ENCODE data around the gene QRICH2. TPM values are rescaled to one million over a fixed set of nuclear protein-coding genes. Genes with fewer than 3 reads are reported as not detected.

Gene QRICH2, protein sequence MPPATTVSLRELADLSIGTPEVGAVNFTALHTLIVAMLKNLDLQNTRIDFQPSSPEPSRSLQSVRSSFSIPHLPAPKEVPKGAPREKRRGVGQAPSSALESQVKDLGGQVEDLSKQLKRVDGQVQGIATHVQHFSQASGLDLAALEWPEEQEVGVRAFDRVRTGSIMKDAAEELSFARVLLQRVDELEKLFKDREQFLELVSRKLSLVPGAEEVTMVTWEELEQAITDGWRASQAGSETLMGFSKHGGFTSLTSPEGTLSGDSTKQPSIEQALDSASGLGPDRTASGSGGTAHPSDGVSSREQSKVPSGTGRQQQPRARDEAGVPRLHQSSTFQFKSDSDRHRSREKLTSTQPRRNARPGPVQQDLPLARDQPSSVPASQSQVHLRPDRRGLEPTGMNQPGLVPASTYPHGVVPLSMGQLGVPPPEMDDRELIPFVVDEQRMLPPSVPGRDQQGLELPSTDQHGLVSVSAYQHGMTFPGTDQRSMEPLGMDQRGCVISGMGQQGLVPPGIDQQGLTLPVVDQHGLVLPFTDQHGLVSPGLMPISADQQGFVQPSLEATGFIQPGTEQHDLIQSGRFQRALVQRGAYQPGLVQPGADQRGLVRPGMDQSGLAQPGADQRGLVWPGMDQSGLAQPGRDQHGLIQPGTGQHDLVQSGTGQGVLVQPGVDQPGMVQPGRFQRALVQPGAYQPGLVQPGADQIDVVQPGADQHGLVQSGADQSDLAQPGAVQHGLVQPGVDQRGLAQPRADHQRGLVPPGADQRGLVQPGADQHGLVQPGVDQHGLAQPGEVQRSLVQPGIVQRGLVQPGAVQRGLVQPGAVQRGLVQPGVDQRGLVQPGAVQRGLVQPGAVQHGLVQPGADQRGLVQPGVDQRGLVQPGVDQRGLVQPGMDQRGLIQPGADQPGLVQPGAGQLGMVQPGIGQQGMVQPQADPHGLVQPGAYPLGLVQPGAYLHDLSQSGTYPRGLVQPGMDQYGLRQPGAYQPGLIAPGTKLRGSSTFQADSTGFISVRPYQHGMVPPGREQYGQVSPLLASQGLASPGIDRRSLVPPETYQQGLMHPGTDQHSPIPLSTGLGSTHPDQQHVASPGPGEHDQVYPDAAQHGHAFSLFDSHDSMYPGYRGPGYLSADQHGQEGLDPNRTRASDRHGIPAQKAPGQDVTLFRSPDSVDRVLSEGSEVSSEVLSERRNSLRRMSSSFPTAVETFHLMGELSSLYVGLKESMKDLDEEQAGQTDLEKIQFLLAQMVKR (N-terminal part only)
- total RNA-seq (ENCODE audit: low replicate concordance), result 3.9 and 11.7 TPM in 2 replicates
- long read RNA-seq, partial matches to known transcripts, result 0 of 1 reads
- long read RNA-seq, other reads (novel, unspliced or antisense), result 1 of 1 reads

DNA sequence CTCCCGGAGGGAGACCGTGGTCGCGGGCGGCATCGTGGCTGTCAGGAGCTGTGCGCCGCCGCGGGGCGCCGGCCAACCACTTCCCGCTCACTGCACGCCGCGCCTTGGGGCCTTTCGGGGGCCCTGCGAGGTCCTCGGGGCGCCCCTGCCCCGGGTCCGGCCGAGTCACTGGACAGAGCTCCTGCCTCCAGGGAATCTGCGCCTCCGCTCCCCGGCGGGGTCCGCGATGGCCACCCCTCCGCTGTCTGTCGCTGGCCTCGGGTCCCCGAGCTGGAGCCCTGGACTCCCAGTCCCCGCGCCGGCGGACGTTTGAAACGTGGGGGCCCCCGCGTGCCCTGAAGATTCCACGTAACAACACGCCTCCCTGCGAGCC, at the start of gene QRICH2:
TSS of gene QRICH2 (minus strand) at position 311 of the 373 bp plus-strand sequence. CDS start at position 33, 278 bp downstream.
- Mint-ChIP-seq H3K27me3 (no peaks in the 10 kb centered on the region), H3K27ac (no peak within 1 kb of the TSS), H3K36me3 (peaks cover 14% of the 10 kb centered on the region), H3K9me3 (no peaks in the 10 kb centered on the region), H3K4me1 (ENCODE audit: unreplicated experiment) (peaks cover 4% of the 10 kb centered on the region), H3K4me3 (no peak within 1 kb of the TSS)
- no peak for DNase-seq (ENCODE audit: extremely low spot score, unreplicated experiment)
- TF ChIP-seq, protein P1, sequence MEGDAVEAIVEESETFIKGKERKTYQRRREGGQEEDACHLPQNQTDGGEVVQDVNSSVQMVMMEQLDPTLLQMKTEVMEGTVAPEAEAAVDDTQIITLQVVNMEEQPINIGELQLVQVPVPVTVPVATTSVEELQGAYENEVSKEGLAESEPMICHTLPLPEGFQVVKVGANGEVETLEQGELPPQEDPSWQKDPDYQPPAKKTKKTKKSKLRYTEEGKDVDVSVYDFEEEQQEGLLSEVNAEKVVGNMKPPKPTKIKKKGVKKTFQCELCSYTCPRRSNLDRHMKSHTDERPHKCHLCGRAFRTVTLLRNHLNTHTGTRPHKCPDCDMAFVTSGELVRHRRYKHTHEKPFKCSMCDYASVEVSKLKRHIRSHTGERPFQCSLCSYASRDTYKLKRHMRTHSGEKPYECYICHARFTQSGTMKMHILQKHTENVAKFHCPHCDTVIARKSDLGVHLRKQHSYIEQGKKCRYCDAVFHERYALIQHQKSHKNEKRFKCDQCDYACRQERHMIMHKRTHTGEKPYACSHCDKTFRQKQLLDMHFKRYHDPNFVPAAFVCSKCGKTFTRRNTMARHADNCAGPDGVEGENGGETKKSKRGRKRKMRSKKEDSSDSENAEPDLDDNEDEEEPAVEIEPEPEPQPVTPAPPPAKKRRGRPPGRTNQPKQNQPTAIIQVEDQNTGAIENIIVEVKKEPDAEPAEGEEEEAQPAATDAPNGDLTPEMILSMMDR (conservative IDR thresholded peaks at IDR 0.05), result no peak

DNA sequence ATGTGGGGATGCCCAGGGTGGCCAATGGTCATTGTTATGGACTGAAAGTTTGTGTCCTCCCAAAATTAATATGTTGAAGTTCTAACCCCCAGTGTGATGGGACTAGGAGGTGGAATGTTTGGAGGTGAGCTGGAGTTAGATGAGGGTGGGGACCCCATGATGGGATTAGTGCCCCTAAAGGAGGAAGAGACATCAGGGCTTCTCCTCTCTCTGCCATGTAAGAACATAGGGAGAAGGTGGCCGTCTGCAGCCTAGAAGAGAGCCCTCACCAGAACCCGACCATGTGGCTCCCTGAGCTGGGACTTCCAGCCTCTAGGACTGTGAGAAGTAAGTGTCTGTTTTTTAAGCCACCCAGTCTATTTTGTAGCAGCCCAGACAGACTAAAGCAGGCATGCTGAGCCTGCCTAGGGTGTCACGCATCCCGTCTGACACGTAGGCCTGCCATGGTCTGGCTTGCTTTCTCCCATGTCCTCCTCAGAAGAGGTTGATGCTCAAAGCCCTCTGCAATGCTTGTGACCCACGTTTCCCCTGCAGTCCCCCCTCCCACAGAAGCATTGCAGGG, 49.6 kb upstream of the QRICH2 start:
- Mint-ChIP-seq H3K27ac (no peak overlapping the region), H3K27me3 (peaks cover 2% of the 10 kb centered on the region), H3K9me3 (no peaks in the 10 kb centered on the region), H3K4me3 (peak overlapping the region; percentile 57), H3K4me1 (ENCODE audit: unreplicated experiment) (peaks cover 27% of the 10 kb centered on the region), H3K36me3 (no peaks in the 10 kb centered on the region)
- no peak for DNase-seq (ENCODE audit: extremely low spot score, unreplicated experiment)
- TF ChIP-seq, protein P1 (conservative IDR thresholded peaks at IDR 0.05), result no peak

DNA sequence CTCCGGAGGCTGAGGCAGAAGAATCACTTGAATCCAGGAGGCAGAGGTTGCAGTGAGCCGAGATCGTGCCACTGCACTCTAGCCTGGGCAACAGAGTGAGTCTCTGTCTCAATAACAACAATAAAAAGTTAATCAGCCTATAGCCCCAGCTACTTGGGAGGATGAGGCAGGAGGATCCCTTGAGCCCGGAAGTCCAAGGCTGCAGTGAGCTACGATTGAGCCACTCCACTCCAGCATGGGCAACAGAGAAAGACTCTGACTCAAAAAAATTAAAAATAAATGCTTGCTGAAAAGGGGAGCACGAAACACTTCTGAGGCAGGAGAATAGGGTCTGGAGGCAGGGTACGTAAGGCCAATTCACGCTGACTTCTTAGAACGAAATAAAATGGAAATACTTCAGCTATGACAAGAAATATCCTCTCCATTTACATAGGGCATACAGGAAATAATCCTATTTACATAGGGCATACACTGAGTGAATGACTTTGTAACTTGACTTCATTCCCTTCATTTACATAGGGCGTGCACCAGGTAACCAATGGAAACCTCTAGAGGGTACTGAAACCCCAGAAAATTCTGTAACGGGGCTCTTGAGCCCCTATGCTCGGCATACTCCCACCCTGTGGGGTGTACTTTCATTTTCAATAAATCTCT, 48.9 kb upstream of the QRICH2 start:
- TF ChIP-seq, protein P1 (conservative IDR thresholded peaks at IDR 0.05), result no peak
- H3K27ac Mint-ChIP-seq, result no peak overlapping the region
- peaks cover 25% of the 10 kb centered on the region for H3K4me1 Mint-ChIP-seq (ENCODE audit: unreplicated experiment)
- no peak for DNase-seq (ENCODE audit: extremely low spot score, unreplicated experiment)
- H3K36me3 Mint-ChIP-seq, result no peaks in the 10 kb centered on the region
- peak overlapping the region; percentile 57 for H3K4me3 Mint-ChIP-seq
- peaks cover 2% of the 10 kb centered on the region for H3K27me3 Mint-ChIP-seq
- no peaks in the 10 kb centered on the region for H3K9me3 Mint-ChIP-seq

DNA sequence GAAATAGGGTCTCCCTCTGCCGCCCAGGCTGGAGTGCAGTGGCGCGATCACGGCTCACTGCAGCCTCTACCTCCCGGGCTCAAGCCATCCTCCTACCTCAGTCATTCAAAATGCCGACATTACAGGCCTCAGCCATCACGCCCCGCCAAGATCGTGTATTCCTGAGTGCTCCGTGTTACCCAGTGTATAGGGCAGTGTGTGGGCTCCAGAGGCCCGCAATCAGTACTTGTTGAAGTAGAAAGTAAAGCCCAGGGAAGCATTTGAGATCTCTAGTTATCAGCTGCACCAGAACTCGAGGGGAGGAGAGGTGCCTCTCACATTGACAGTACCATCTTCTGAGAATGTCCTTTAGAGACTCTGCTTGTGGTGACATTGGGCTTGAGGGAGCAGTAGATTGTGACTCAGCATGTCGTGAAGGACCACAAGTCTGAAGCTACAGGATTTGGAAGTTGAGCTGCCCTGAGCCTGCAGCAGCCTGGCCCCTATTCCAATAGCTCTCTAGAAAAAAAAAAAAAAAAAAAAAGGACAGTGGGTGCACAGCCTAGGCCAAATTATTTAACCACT, 46.8 kb upstream of the QRICH2 start:
- no peak for DNase-seq (ENCODE audit: extremely low spot score, unreplicated experiment)
- peak overlapping the region; percentile 96 for H3K27ac Mint-ChIP-seq
- no peaks in the 10 kb centered on the region for H3K9me3 Mint-ChIP-seq
- H3K36me3 Mint-ChIP-seq, result no peaks in the 10 kb centered on the region
- H3K27me3 Mint-ChIP-seq, result peaks cover 2% of the 10 kb centered on the region
- TF ChIP-seq, protein P1 (conservative IDR thresholded peaks at IDR 0.05), result no peak
- H3K4me1 Mint-ChIP-seq (ENCODE audit: unreplicated experiment), result peaks cover 18% of the 10 kb centered on the region
- peak overlapping the region; percentile 82 for H3K4me3 Mint-ChIP-seq
